ENCODE data around the gene ROR1.

DNA sequence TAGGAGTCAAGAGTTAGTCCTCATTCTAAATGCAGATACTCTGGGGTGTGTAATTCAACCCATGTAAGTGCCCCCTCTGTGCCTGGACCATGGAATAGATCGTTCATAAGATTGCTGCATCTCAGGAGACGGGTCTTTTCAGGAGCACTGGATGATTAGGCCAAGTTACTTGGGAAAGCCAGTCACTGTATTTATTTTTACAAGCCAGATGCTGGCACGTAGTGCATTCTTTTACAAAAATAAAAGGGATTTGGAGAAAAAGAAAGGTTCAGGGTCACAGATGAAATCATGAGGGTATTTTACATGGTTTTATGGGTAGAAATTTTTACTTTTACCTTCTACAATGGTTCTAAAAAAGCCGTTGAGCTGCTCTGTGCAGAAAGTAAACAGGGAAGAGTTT, 327.0 kb downstream of the ROR1 start:
- TF ChIP-seq CTCF (IDR thresholded peaks at IDR 0.05; ENCODE audit: borderline replicate concordance, extremely low read depth, low read length, poor library complexity, severe bottlenecking) (no peak), EZH2 (IDR thresholded peaks at IDR 0.05; ENCODE audit: borderline replicate concordance, low read depth, low read length, severe bottlenecking) (no peak)
